ENCODE results near the gene CTSZ. TPM values are rescaled to one million over a fixed set of nuclear protein-coding genes. Genes with fewer than 3 reads are reported as not detected.

The CTSZ gene
- total RNA-seq, 1 donor from 2014 or later, result 34.2 TPM

- H3K27ac Mint-ChIP-seq, result peak overlapping the region; percentile 81
- peaks cover 2% of the 10 kb centered on the region for H3K27me3 Mint-ChIP-seq (ENCODE audit: insufficient read depth, low read depth)
- H3K4me3 ChIP-seq, result no peak overlapping the region
- H3F3A ChIP-seq (ENCODE audit: low read depth), result no peaks in the 10 kb centered on the region
- H3K9me3 Mint-ChIP-seq, result no peaks in the 10 kb centered on the region
- H3K4me1 ChIP-seq, result peaks cover 9% of the 10 kb centered on the region
- no peak overlapping the region for H3K9ac ChIP-seq
- no peaks in the 10 kb centered on the region for H4K20me1 ChIP-seq (ENCODE audit: low read depth)
- peaks cover 11% of the 10 kb centered on the region for H3K27me3 ChIP-seq
- no peak overlapping the region for H2AFZ ChIP-seq (replicated peaks)
- TF ChIP-seq EZH2 (IDR thresholded peaks at IDR 0.05) (no peak), EZH2phosphoT487 (IDR thresholded peaks at IDR 0.05) (no peak)
- TF ChIP-seq, protein P1, sequence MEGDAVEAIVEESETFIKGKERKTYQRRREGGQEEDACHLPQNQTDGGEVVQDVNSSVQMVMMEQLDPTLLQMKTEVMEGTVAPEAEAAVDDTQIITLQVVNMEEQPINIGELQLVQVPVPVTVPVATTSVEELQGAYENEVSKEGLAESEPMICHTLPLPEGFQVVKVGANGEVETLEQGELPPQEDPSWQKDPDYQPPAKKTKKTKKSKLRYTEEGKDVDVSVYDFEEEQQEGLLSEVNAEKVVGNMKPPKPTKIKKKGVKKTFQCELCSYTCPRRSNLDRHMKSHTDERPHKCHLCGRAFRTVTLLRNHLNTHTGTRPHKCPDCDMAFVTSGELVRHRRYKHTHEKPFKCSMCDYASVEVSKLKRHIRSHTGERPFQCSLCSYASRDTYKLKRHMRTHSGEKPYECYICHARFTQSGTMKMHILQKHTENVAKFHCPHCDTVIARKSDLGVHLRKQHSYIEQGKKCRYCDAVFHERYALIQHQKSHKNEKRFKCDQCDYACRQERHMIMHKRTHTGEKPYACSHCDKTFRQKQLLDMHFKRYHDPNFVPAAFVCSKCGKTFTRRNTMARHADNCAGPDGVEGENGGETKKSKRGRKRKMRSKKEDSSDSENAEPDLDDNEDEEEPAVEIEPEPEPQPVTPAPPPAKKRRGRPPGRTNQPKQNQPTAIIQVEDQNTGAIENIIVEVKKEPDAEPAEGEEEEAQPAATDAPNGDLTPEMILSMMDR (IDR thresholded peaks at IDR 0.05), result no peak
- no peak overlapping the region for H3K27ac ChIP-seq
- no peaks in the 10 kb centered on the region for H3K36me3 Mint-ChIP-seq
- H3K4me3 Mint-ChIP-seq, result no peak overlapping the region
- DNase-seq (ENCODE audit: low spot score), result no peak
- H3K4me2 ChIP-seq, result no peak overlapping the region
- peaks cover 22% of the 10 kb centered on the region for H3K4me1 Mint-ChIP-seq
- no peaks in the 10 kb centered on the region for H3K79me2 ChIP-seq (ENCODE audit: low read depth)
- no peaks in the 10 kb centered on the region for H3K9me3 ChIP-seq (ENCODE audit: low read depth)
- H3K36me3 ChIP-seq, result no peaks in the 10 kb centered on the region
Observed at GRCh38 chr20:59010321-59010994, 3.4 kb upstream of the CTSZ start.

DNA sequence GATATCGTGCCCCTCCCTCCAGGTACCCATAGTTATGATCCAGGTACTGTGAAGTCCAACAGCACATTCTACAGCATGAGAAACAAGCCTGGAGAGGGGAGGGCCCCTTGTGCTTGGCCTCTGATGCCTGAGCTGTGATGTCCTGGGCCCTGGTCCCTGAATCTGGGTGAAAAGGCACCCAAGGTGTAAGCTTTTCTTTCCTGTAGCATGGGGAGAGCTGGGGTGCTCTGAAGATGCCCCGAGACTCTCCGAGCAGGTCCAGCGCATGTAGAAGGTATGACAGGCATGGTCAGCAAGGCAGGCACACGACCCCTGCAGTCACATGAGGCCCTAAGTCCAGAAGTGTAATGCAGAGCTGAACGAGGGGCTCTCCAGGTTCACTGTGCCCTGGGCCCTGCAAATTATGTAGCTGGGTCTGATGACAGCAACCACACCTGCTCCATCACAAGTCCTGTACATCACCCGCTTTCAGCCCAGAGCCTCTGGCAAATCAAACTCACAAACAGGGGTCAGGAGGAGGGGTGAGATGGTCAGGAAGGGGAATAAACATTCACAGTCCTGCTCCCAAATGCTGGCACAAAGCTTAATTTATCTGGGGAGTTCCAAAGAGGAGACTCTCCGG lies 1.8 kb upstream of the CTSZ start:
- Histone ChIP-seq H2AFZ (replicated peaks) (no peak overlapping the region), H3K4me1 (peaks cover 9% of the 10 kb centered on the region), H3K27ac (no peak overlapping the region), H3K79me2 (ENCODE audit: low read depth) (no peaks in the 10 kb centered on the region), H3K4me3 (no peak overlapping the region), H3K9ac (no peak overlapping the region), H3F3A (ENCODE audit: low read depth) (no peaks in the 10 kb centered on the region), H3K9me3 (ENCODE audit: low read depth) (no peaks in the 10 kb centered on the region), H3K27me3 (peaks cover 11% of the 10 kb centered on the region), H3K4me2 (no peak overlapping the region), H3K36me3 (no peaks in the 10 kb centered on the region), H4K20me1 (ENCODE audit: low read depth) (no peaks in the 10 kb centered on the region)
- Mint-ChIP-seq H3K4me1 (peaks cover 27% of the 10 kb centered on the region), H3K36me3 (peaks cover 4% of the 10 kb centered on the region), H3K27me3 (ENCODE audit: insufficient read depth, low read depth) (peaks cover 4% of the 10 kb centered on the region), H3K9me3 (no peaks in the 10 kb centered on the region), H3K4me3 (no peak overlapping the region), H3K27ac (no peak overlapping the region)
- DNase-seq (ENCODE audit: low spot score), result no peak
- TF ChIP-seq EZH2 (IDR thresholded peaks at IDR 0.05) (no peak), EZH2phosphoT487 (IDR thresholded peaks at IDR 0.05) (no peak)
- TF ChIP-seq, protein P1 (IDR thresholded peaks at IDR 0.05), result no peak

GRCh38 chr20:59007665-59008511 lies 834 bp upstream of the CTSZ start:
- H3K4me3 ChIP-seq, result no peak overlapping the region
- H2AFZ ChIP-seq (replicated peaks), result peak overlapping the region; percentile 83
- Mint-ChIP-seq H3K4me3 (peak overlapping the region; percentile 78), H3K4me1 (peaks cover 36% of the 10 kb centered on the region), H3K36me3 (peaks cover 5% of the 10 kb centered on the region), H3K27me3 (ENCODE audit: insufficient read depth, low read depth) (peaks cover 4% of the 10 kb centered on the region), H3K9me3 (no peaks in the 10 kb centered on the region), H3K27ac (no peak overlapping the region)
- H3K4me2 ChIP-seq, result peak overlapping the region; percentile 88
- TF ChIP-seq EZH2 (IDR thresholded peaks at IDR 0.05) (no peak), EZH2phosphoT487 (IDR thresholded peaks at IDR 0.05) (no peak)
- TF ChIP-seq, protein P1 (IDR thresholded peaks at IDR 0.05), result no peak
- H3K36me3 ChIP-seq, result no peaks in the 10 kb centered on the region
- H3K9ac ChIP-seq, result no peak overlapping the region
- H3K79me2 ChIP-seq (ENCODE audit: low read depth), result no peaks in the 10 kb centered on the region
- no peak for DNase-seq (ENCODE audit: low spot score)
- peaks cover 9% of the 10 kb centered on the region for H3K4me1 ChIP-seq
- no peaks in the 10 kb centered on the region for H3F3A ChIP-seq (ENCODE audit: low read depth)
- peaks cover 11% of the 10 kb centered on the region for H3K27me3 ChIP-seq
- no peak overlapping the region for H3K27ac ChIP-seq
- peaks cover 6% of the 10 kb centered on the region for H4K20me1 ChIP-seq (ENCODE audit: low read depth)
- H3K9me3 ChIP-seq (ENCODE audit: low read depth), result no peaks in the 10 kb centered on the region
